H1 (cell line): ENCODE measurements around the gene OSBPL2. TPM values are rescaled to one million over a fixed set of nuclear protein-coding genes. Genes with fewer than 3 reads are reported as not detected.

ENCODE experiments used
- GABPA ChIP-seq: IDR thresholded peaks from 2 replicates; pipeline ENCODE4 v1.6.1; 2011; ENCODE audit warnings: mild to moderate bottlenecking, low read length, moderate library complexity, borderline replicate concordance; ENCODE audit not compliant: insufficient read depth
- polyA plus RNA-seq, 7 experiments: library from polyadenylated mRNA; depleted of rRNA in 3 of 7; stranded (reverse) in 5 of 7; unstranded in 2 of 7; fragments of >200 nt in 5 of 7; fragments of 200-250 nt in 2 of 7; gene quantifications; 1 replicate in 5 of 7; 2 replicates in 1 of 7; 4 replicates in 1 of 7; pipeline versions ENCODE4 v1.2.1 to v1.2.3, GENCODE V29; 2011 to 2013; ENCODE audit warnings: missing spikeins in 2 of 7, mixed read lengths in 2 of 7
- total RNA-seq: library from RNA; stranded (reverse); fragmentation: NEBNext Ultra II Directional; extraction: Animal tissue kit (Norgen Biotek cat#: 25700); gene quantifications from 2 replicates; pipeline ENCODE4 v1.2.1, GENCODE V29; 2021

OSBPL2 gene
- total and polyA plus RNA-seq, 2 of the 8 experiments (the other 6 are each of a cell fraction or from before 2014, with no cell fraction given) = 11.7 to 42.4 TPM

GRCh38 chr20:62236766-62237513 lies 1.4 kb upstream of the OSBPL2 start (continued):
- no peak for TF ChIP-seq GABPA
